HG03097 (cell line): ENCODE measurements around the gene PRR15.
"Not testable (repeated sequence)": the region's sequence is repeated elsewhere in the genome, so short reads cannot be mapped to it uniquely, and the experiment has no call there.

ENCODE experiments used
- ATAC-seq: cut with Tn5 transposase; IDR thresholded peaks from one replicate; pipeline ENCODE4 v1.9.1; 2021; ENCODE audit not compliant: unreplicated experiment, low FRiP score

PRR15 gene, protein sequence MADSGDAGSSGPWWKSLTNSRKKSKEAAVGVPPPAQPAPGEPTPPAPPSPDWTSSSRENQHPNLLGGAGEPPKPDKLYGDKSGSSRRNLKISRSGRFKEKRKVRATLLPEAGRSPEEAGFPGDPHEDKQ

DNA sequence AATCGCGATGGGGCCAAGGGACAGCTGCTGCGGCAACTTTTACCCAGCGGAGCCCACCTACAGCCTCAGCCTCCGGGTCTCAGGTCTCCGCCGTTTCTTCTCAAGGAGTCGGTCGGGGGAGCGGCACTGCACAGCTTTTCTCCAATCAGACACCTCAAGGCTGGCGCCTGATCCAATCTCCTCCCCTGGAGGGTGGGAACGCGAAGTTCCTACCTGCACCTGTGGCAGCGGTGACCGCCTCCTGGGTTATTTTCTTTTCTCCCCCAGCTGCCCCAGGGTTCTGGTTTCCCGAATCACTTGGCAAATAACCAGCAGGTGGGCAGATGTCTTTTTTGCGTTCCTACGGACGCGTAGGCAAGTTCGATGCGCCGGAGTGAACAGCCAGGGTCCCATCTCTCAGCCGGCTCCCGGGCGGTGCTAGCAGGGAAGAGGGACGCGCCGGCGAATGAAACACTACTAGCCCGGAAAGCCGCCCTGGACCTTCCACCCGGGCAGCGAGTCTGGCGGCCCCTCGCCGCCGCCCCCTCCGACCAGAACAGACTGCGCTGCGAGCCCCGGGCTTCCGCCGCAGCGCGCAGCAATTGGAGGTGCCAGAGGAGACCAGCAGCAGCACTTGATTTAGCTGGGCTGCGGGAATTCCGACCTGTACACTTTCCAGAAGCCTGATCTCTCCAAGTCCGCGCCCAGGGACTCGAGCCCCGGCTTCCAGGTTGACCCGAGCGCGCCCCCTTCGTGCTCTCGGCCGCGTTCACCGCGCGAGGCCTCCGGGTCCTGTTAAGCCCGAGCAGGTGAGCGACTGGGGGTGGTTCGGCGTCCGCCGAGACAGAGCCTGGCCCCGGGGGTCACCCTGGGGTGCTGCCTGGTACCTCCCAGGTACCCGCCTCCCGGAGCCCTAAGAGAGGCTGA is at the start of gene PRR15:
TSS of gene PRR15 (plus strand) at position 246 of the 906 bp plus-strand sequence. CDS start 2,495 bp downstream, outside the sequence.
- no peak for ATAC-seq

DNA sequence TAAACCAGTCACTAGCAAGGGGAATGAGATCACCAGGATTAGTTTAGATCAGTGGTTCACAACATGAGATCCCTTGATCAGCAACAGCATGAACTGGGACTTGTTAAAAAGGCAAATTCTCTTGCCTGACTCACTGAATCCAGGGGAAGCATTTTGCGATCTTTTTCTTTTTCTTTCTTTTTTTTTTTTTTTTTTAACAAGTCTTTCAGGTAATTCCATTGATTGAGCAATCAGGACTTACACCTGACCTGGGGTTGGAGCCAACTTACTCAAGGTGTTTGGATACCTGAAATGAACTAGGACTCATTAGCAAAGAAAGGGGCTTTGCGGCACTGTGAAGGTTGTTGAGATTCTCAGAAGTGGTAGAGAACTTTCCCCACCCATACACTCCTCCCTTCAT is 47.1 kb upstream of the PRR15 start:
- no peak for ATAC-seq

DNA sequence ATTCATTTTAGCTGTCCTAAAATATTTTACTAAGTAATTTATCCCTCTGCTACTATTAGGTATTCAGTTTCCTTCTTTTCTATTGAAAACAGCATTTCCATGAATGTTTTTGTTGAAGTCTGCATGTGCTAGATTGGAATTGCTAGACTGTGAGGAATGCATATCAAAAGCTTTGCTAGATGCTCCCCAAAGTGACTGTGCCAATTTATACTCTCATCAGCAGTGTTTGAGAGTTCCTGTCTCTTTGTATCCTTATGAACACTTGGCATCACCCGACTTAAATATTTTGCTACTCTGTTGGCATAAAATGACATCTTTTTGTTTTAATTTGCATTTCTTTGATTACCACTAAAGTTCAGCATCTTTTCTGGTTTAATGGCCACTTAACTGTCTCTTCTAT is 45.0 kb upstream of the PRR15 start:
- ATAC-seq: no peak

DNA sequence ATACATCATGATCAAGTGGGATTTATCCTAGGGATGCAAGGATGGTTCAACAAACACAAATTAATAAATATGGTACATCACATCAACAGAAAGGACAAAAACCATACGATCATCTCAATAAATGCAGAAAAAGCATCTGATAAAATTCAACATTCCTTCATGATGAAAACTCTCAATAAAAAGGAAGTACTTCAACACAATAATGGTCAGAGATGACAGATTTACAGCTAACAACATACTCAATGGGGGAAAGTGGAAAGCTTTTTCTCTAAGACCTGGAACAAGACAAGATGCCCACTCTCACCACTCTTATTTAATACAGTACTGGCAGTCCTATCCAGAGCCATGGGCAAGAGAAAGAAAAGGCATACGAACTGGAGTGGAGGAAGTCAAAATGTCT is 39.9 kb upstream of the PRR15 start:
- ATAC-seq: no peak

DNA sequence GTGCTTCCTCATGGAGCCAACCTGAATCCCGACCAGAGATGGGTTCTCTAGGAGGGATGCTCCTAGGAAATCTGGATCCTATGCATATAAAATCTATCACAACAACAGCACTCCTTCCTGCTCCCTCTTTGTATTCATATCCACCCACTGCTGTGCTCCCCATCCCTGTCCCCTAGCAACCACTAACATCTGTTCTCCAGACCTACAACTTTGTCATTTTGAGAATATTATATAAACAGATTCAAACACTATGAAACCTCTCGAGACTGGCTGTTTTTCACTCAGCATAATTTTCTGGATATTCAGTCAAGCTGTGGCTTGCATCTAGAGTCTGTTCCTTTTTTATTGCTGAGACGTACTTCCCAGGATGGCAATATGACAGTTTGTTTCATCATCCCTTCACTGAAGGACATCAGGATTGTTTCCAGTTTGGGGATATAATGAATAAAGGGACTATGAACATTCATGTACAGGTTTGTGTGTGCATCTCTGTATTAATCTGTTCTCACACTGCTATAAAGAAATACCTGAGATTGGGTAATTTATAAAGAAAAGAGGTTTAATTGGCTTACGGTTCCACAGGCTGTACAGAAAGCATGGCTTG is 36.0 kb upstream of the PRR15 start:
- ATAC-seq: no peak

DNA sequence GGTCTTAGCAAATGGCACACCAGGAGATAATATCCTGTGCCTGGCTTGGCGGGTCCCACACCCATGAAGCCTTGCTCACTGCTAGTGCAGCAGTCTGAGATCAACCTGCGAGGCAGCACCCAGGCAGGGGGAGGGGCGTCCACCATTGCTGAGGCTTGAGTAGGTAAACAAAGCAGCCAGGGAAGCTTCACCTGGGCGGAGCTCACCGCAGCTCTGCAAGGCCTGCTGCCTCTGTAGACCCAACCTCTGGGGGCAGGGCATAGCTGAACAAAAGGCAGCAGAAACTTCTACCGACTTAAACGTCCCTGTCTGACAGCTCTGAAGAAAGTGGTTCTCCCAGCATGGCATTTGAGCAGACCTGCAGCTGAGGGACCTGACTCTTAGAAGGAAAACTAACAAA is 35.1 kb upstream of the PRR15 start:
- not testable (repeated sequence) for ATAC-seq

DNA sequence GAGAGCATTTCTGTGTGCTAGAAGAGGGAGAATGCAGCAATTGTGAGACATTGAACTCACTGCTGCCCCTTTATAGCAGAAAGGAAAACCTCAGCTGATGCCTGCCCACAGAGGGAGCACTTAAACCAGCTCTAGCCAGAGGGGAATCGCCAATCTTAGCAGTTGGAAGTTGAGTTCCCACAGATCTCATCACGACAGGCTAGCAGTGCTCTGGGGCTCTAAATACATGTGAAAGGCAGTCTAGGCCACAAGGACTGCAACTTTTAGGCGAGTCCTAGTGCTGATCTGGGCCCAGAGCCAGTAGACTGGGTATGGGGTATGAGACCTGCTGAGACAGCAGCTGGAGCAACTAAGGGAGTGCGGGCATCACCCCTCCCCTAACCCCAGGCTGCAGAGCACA is 25.2 kb upstream of the PRR15 start:
- no peak for ATAC-seq

DNA sequence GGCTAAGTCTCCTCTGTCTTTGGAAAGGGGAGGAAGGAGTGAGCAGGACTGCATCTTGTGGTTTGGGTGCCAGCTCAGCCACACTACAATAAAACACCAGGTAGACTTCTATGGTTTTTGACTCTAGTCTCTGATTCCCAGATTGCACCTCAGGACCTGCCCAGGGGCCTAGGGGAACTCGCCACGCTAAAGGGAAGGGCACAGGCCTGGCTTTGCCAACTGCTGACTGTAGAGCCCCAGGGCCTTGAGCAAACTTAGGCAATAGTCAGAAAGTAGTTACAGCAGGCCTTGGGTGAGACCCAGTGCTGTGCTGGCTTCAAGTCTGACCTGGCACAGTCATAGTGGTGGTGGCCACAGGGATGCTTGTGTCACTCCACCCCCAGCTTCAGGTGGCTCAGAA is 24.2 kb upstream of the PRR15 start:
- no peak for ATAC-seq

DNA sequence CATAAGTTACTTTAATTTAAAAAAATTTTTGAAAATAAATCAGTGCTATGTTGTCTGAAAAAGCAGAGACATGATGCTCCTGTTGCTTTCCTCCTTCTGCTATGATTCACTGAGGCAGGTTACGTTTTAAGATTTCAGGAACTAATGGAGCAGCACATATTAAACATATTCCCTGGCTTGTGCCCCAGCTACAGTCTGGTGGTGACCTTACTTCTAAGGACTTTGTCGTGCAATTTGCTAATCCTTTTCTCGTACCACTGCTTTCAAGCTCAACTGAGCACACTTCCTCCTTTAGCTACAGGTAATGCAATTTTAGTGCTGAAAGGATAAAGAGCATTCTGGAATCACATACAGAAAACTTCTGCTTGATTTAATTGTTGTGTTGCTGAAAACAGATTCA is 16.2 kb upstream of the PRR15 start:
- no peak for ATAC-seq

DNA sequence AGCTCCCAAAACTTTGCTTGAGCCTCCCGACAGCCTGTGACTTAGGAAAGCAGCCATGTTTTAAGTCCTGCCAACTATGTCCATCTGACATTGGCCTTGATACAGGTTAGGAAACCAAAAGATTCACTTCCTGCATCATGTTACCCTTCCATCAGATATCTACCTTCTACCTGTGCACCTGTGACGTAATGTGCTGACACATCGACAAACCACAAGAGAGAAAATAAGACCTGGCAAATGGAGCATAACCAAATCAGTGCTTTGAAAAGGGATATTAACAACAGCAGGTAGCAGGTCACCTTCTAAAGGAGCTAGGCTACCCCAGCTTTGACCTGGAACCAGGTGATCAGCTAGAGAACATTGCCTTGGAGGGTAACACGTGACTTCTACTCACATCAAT is 14.8 kb upstream of the PRR15 start:
- ATAC-seq: no peak

DNA sequence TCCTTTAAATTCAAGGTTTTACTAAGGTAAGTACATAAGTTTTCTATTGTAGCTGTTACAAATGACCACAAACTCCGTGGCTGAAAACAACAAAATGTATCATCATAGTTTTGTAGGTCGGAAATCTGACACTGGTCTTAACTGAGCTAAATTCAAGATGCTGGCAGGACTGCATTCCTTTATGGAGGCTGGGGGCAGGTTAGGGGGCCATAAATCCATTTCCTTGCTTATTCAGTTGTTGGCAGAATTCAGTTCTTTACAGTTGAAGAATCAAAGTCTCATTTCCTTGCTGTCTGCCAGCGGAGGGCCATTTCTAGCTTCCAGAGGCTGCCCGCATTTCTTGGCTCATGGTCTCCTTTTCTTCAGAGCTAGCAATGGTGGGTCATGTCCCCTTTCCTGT is 11.2 kb upstream of the PRR15 start:
- ATAC-seq: no peak

DNA sequence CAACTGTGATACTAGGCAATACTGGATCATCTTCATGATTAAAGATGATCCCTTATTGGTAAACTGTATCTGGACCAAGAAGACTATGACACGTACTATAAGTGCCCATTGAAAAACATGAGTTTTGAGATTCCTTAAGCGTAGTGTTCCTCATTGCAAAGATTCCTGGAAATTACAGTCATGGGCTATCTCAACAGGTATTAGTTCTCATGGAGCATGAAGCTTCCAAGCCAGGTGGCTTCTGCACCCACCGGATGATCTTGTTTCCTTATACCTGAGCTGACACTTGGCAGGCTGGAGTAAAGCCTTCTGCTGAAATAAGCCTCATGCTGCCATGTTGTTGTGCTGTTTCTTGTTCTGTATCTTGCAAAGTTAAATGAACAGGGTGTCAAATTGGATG is 8.6 kb upstream of the PRR15 start:
- no peak for ATAC-seq

DNA sequence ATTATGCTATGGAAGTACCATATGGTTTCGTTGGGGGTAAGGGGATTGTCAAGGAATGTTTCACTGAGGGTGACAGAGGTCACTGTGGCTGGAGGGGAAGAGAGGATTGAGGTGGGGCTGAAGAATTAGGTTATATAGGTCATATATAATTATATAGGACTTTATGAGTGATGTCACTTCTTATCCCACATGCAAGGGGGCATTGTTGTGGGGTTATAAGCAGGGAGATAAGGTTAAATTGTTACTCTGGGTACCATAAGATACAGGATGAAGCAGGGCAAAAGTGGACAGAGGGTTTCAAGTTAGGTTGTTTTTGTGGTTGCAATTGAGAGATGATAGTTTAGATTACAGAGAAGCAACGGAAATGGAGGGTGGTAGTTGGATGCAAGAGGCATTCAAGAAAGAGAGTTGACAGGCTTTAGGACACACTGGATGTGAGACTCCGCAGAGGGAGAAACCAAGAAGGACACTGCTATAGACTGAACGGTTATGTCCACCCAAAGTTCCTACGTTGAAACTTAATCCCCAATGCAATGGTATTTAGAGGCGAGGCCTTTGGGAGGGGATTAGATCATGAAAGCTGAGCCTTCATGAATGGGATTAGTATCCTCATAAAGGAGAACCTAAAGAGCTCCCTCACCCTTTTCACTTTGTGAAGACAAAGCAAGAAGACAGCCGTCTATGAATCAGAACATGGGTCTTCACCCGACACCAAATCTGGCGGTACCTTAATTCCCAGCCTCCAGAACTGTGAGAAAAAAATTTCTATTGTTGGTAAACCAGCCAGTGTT is 7.0 kb upstream of the PRR15 start:
- ATAC-seq: no peak

DNA sequence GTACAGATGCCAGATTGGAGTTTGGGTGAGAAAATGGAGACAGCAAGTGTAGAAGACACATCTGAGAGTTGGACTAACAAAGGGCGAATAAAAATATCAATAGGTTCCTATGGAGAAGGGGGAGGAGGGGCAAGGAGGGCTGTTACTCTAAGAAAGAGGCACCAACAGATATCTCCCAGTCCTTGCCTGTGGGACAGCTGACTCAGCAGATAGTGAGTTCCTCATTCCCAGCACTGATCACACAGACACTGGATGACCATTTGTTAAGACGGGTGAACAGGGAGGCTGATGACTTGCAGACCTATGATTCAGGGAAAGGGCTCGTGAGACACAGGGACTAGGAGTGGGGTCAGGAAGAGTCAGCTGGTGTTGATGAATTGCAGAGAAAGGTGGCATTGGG is 5.7 kb upstream of the PRR15 start:
- no peak for ATAC-seq

DNA sequence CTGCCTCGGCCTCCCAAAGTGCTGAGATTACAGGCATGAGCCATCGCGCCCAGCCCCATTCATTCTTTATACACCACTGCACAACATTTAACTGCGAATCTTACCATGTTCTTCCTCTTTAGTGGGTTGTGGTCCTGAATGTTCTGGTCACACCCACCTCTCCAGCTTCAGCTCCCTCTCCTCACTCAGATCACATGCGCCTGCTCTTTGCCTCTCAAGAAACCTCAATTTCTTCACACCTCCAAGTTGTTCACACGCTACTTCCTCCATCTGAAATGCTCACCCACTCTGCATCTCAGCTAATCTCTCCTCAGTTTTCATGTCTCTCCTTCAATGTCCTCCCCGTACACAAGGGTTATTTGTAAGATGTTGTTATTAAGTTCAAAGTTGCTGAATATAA is 2.4 kb upstream of the PRR15 start:
- no peak for ATAC-seq

DNA sequence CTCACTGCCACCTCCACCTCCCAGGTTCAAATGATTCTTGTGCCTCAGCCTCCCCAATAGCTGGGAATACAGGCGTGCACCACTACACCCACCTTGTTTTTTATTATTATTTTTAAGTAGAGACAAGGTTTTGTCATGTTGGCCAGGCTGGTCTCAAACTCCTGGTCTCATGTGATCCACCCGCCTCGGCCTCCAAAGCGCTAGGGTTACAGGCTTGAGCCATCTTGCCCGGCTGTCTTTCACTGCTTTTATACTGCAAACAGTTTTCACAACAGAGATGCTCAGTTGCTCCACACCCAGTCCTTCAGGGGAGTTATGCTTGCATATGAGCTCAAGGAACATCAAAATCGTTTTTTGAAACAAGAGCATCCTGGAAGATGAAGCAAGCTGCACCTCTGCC is 1.3 kb upstream of the PRR15 start:
- ATAC-seq: no peak

DNA sequence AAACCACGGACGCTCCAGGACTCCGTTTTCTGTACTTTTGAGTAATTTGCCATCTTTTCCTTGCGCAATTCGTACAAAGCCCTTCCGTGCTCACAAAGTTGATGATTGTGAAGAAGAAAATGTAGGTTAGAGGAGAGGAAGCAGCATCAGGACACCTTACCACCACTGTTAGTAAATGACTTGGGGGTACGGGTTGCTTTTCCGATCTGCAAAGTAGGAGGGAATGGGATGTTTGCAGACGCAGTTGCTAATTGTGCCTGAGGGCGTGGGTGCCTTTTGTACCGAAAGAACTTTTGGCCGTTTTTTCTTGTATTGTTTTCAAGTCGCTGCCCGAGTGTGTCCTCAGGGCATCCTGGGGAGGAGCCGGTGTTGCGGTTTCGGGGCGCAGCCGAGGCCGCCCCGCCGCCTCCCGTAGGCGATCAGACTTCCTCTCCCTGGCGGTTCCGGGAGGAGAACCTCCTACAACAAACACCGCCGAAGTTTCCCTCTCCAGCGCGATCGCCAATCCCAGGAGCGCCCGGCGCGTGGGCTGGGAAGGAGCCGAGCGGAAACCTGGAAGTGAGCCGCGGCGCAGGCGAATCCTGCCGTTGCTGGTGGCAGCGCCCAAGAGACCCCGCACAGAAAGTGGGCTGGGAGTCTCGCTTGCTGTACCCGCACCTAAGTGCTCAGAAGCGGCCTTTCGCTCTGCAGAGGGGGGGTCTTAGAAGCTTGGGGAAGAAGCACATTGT is 1.0 kb downstream of the PRR15 start:
- no peak for ATAC-seq

DNA sequence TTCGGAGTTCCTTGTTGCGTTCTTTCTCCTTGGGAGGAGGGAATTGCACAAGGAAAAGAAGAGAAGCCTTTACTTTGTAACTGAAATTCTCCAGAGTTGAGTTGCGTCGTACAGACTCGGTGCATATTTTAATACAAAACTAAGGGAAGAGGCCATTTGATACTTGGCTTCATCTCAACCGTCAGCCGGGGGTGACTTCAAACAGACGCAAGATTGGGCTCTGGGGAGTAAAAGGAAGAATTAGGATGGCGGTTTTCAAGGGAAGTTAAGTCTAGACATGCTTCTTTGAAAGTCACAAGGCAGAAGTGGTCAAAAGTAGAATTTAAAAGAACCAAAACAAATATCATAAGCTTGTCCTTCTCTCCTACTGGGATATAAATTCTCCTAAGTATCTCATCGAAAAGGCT is 1.6 kb downstream of the PRR15 start:
- no peak for ATAC-seq

DNA sequence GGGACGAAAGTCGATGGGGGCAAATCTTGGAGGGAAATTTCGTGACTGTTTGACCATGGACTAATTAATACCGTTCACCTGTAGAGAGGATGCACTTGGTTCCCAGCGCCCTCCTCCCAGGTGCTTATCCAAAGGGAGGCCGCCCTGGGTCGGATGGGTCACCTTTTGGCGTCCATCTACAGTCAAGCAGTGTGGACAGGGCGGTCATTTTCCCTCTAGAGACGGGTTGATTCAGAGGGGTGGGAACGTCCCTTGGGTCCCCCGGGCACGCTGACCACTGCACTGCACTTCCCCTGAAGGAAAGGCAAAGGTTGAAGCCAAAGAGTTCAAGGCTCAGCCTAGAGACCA is 2.0 kb downstream of the PRR15 start:
- no peak for ATAC-seq

DNA sequence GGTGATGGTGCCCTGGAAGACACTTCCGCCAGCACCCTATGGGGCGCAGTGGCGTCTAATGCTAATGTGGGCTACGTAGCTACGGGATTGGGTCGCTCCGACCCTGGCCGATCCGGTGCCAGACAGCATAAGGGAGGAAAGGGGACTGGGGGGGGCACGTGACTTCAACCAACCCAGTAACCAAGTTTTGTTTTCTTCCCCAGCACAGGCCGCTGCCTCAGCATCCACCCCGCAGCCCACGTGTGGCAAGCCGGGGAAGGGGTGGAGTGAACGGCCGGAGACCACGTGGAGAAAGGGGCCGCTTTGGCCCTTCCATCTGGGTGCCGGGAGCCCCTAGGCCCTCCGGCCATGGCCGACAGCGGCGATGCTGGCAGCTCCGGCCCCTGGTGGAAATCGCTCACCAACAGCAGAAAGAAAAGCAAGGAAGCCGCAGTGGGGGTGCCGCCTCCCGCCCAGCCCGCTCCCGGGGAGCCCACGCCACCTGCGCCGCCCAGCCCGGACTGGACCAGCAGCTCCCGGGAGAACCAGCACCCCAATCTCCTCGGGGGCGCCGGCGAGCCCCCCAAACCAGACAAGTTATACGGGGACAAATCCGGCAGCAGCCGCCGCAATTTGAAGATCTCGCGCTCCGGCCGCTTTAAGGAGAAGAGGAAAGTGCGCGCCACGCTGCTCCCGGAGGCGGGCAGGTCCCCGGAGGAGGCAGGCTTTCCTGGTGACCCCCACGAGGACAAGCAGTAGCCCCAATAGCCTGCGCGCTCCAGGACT is 2.5 kb downstream of the PRR15 start:
- ATAC-seq: no peak
